Stimulated activated CD4-positive, alpha-beta T cell treated with anti-CD3 and anti-CD28 coated beads, Interleukin-1b, Interleukin-23, amount 100 ng/mL, for 48 hours (primary cell): ENCODE results near the gene CCDC122.
A peak's percentile ranks its signal among the peaks of the same experiment; 100 is the strongest.

Experiments
- DNase-seq: peaks from one replicate; pipeline ENCODE4 v3.0.0-alpha.2; 2020

The CCDC122 gene

DNA sequence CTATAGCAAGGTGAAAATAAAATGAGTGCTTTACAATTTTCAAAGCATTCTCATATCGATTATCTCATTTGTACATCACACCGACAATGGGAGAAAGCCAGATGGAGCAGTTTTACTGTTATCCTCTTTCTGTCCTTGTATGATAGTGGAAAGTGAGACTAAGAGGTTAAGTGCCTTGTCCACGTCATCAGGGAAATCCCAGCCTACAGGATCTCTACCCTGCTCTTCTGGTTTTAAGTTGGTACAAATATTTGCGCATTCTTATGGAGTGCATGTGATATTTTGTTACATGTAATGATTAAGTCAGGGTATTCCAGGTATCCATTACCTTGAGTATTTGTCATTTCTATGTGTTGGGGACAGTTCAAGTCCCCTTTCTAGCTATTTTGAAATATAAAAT lies 80.3 kb downstream of the CCDC122 start:
- DNase-seq = no peak

DNA sequence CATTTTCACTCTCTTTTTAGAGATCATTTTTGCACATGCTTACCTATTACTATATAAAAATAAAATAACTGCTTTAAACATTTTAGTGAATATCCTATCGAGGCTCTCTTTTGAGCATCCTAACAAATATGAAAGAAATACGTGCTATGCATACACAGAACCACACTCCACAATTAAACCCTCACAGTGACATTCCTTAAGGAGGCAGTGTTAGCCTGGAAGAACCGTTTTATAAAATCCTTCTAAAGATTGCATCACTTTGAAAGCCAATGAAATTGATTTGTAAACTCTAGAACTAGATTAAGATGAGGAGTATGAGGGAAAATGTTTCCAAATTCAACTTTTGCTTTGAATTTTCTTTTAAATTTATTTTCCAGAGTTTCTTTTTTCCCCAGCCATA lies 81.7 kb downstream of the CCDC122 start:
- no peak for DNase-seq

DNA sequence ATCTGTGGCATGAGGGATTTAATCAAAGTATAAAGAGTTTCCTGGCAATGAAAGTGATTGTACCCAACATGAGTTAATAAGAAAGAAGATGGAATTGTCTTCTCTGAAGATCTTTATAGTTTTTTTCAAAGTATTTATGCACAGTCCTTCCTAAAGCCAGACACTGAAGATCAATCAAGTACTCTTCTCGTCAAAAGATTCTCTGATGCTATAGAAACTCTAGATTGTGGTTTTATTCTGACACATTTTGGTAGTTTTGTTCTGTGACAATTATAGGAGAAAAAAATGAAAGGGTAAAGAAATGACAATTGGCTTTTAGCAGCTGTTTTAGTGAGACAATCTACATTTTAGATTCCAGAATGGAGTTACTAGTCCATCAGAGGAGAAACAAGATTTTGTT lies 82.4 kb downstream of the CCDC122 start:
- no peak for DNase-seq

DNA sequence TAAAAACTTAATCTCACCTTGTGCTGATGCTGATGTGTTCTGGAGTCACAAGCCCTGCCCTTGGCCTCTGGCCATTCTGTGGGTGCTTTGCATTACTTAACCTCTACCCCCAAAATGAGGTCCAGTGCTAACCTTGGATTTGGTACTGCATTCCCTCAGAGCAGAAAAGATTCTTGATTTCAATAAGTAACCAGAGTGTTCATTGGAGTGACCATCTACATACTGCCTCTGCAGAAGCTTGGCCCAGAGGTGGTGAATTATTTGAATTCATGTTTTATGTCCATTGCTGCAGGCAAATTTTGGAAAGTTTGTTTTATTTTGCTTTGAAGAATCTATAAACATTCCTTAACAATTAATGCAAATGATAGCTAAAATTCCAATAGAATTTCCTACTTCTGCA lies 85.1 kb downstream of the CCDC122 start:
- DNase-seq = no peak

DNA sequence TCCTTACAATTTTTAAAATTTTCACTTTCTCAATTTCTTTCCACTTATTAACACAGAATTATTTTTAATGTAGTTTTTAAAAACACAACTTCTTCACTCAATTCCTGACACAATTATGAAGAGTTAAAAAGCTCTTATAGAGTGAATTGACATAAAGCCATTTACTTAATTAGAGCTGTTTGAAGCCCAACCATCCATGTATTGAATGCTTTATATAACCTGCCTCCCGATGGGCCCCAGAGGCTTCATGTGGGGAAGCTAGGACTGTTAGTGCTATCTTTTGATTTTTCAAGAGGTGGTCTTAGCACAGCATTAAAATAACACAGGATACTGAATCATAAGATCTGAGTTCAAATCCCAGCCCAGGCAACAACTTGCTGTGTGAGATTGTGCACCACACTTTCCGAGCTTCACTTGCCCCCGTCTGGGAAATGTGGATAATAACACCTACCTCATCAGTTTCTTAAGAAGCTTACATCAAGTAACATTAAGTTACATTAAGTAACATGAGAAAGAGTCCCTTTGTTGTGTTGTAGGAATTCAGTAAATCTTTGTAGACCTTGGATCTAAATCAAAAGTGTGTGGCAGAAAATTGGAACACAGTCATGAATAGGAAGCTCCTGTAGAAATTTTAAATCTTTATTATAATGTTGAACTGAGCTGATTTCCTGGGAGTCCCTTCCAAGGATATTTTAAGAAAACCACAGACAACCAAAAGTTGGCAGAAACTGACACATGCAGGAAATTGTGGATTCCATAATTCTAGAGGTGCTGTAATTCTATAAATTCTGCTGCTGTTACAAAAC lies 87.3 kb downstream of the CCDC122 start:
- DNase-seq = no peak

DNA sequence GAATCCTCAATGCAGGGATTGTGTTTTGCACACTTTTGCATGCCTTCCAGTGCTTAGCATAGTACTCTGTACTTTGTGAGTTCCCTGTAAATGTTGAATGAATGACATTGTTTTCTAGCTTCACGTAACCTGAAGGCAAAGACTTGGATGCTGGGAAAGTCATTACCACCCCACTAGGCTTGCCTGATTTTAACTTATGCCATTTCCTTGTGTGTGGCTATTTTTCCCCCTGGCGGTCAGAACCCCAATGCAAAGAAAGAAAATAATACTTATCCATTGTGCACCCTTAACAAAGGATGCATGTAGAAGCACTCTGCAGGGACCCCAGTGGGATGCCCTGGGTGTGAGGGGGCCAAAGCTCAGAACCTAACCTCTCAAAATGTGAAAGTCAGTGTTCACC lies 91.5 kb downstream of the CCDC122 start:
- no peak for DNase-seq

DNA sequence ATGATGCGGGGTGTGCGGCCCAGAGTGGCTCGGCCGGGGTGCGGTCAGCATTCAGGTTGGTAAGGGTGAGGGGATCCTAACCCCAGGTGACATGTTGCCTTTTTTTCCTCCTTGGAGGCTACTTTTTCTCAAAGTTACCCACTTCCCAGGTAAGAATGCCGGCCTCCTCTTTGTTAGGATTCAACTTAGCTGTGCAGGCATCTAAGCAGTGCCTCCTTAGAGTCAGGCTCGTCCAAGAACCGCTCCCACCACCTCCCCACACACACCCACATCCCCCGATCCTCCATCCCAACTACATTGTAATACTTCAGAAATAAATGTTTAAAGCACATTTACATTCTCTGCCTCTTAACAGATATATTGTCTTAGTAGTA lies 92.0 kb downstream of the CCDC122 start:
- DNase-seq = no peak

DNA sequence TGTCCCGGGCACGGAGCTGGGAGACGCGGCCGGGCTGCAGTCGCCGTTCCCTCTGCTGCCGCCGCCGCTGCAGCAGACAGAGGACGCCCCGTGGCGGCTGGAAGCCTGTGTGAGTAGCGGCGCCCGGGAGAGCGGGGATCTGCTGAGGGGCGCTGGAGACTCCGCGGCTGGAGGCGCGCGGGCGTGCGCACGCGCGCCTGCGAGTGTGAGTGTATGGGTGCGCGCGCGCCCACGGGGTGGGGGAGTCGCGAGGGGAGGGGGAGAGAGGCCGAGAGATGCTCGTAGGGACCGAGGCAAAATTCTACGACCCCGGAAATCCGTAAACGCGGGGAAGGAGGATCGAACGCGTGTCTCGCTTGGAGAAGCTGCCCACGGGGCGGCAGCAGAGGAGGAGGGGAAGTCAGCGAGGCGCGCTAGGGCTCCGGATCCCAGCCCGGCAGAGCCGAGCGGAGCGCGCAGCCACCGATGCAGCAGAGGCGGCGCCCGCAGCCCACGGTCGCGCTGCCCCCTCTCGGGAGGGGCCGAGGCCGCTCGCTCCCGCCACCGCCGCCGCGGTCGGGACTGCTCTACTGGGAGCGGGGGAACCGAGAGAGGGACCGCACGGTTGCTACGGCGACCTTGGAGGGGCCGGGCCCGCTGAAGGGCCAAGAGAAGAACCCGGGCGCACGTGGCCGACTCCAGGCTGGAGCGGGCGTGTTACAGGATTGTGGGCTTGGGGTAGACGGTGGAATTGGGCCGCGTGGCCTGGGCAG lies 92.6 kb downstream of the CCDC122 start, which contains the start of gene ENOX1:
TSS of gene ENOX1 (minus strand) at position 207 of the 752 bp plus-strand sequence.
- peak; percentile 19 for DNase-seq

DNA sequence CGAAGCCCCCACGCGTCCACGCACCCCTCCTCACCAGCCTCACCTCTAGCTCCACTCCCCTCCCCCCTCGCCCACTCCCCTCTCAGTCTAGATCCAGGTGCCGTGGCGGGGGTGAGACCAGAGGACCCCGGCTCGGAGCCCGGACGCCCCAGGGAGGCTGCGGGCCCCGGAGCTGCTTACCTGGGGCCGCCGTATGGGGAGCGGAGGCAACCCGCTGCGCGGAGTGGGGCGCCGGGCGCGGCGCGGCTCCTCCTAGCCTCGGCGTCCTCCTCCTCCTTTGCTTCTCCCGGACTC lies 93.1 kb downstream of the CCDC122 start:
- no peak for DNase-seq
